Measurements from ENCODE around the gene SOCS7.

SOCS7 gene

DNA sequence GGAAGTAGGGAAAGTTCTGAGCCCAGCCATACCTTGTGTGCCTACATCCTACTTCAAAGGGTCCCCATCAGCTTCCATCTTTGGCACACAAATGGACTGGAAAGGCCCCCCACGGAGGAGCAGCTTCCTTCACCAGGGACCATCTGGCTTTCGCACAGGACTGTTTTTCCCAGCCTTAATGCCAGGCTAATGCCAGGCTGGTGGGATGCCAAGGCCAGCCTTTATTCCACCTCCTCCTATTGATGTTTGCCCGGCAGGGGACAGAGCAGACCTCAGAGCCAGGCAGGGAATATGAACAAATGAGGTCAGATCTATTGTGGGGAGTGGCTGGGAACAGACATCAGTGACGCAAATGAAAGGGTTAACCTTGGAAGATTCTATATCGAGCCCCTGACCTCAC is 13.6 kb upstream of the SOCS7 start:
- no peak for DNase-seq

GRCh38 chr17:38338535-38338934 is 13.1 kb upstream of the SOCS7 start:
- no peak for DNase-seq

GRCh38 chr17:38339891-38340290 is 11.8 kb upstream of the SOCS7 start:
- no peak for DNase-seq

DNA sequence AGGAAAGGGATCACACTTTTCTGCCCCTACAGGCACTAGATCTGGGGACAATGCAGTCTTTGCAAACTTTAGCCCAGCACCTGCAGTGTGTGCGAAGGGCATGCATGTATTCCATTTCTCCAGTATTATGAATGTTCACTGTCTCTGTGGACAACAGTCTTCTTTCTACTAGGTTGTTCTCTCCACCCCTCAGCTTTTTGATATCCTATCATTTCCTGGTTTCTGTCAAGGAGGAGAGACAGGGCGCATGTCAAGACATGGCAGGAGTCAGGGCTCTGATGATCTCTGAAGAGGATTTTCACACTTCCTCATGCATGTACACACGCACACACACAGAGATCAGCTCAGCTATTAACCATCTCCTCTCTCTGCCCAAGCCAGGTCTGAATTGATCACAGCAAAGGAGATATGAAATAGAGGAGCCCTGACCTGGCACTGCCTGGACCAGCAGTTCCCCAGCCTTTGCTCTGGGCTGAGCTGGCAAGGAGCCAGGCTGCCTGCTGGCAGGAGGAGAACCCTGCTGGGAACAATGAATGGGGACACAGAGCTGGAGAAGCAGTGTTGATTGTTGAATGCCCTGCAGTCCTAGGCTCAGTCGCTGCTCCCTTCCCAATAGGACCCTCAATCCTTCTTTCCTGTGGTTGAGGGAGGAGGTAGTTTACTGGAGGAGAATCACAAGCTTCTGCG is 10.5 kb upstream of the SOCS7 start:
- no peak for DNase-seq

GRCh38 chr17:38342886-38343607 is 8.6 kb upstream of the SOCS7 start:
- no peak for DNase-seq

GRCh38 chr17:38343608-38344419 is 7.8 kb upstream of the SOCS7 start, which contains the start of gene GPR179:
GPR179 (minus strand) TSS chr17:38343956; CDS start chr17:38343789, 167 bp downstream.
- no peak for DNase-seq

DNA sequence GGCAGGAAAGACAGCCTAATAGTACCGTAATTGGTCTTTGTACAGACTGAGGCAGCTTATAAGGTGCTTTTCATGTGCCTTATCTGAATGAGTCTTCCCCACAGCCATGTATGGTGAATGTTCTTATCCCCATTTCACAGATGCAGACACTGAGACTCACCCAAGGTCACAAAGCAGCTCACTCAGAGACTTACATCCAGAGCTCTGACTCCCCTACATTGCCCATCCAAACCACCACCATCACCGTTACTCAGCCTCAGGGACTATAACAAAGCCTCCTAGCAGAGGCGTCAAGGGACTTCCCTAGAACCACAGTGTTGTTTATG is 7.3 kb upstream of the SOCS7 start:
- no peak for DNase-seq

- DNase-seq = no peak
Measured at GRCh38 chr17:38345743-38346142, 5.9 kb upstream of the SOCS7 start.

- DNase-seq = peak; percentile 84
Measured at GRCh38 chr17:38349097-38349730, 2.4 kb upstream of the SOCS7 start.

DNA sequence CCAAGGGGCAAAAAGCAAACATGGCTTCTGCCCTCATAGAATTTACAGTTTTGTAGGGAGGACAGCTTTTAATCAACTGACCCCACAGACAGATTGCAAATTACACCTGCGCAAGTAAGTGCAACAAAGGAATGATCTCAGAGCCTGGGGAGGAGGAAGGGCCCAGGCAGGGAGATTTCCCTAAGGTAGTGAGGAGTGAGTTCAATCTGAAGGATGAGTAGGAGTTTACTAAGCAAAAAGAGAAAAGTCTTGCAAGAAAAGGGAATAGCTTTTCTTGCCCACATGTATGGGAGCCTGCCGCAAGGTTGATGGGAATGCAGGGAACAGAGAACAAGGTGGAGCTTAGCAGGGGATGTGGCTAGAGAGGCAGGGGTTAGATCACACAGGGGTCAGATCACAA is 1.6 kb upstream of the SOCS7 start:
- no peak for DNase-seq

DNA sequence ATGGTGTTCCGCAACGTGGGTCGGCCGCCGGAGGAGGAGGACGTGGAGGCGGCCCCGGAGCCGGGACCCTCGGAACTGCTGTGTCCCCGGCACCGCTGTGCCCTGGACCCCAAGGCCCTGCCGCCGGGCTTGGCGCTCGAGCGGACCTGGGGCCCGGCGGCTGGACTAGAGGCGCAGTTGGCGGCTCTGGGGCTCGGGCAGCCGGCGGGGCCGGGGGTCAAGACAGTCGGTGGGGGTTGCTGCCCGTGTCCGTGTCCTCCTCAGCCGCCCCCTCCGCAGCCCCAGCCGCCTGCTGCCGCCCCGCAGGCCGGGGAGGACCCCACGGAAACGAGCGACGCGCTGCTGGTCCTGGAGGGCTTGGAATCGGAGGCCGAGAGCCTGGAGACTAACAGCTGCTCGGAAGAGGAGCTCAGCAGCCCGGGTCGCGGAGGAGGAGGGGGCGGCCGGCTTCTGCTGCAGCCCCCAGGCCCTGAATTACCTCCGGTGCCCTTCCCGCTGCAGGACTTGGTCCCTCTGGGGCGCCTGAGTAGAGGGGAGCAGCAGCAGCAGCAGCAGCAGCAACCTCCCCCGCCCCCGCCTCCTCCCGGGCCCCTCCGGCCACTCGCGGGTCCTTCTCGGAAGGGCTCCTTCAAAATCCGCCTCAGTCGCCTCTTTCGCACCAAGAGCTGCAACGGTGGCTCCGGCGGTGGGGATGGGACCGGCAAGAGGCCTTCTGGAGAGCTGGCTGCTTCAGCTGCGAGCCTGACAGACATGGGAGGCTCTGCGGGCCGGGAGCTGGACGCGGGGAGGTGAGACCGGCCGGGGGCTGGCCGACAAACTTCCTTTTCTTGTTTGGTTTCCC is 821 bp downstream of the SOCS7 start:
- DNase-seq = no peak

DNA sequence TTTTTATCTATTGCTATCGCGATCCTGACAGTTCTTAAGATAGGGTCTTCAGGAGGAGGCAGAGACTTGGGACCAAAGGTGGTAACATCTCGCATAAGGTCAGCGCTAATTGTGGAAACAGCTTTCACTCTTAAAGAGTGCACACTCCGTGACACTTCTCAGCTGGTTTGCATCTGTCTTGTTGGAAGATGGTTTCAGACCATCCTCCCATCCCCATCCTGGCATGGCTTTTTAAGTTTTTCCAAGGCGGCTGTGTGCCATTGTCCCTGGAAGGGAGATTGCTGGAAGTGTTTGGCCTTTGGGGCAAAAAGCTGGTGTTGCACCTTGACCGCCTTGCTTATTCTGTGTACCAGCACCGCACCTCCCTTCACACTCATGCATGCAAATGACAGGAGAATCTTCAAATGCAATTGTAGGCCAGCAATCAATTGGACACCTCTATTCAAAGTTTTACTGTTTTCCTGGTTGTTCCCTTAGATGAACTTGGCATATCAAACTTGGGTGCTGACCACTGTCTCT is 1.5 kb downstream of the SOCS7 start:
- no peak for DNase-seq

GRCh38 chr17:38353668-38354067 is 2.0 kb downstream of the SOCS7 start:
- no peak for DNase-seq

DNA sequence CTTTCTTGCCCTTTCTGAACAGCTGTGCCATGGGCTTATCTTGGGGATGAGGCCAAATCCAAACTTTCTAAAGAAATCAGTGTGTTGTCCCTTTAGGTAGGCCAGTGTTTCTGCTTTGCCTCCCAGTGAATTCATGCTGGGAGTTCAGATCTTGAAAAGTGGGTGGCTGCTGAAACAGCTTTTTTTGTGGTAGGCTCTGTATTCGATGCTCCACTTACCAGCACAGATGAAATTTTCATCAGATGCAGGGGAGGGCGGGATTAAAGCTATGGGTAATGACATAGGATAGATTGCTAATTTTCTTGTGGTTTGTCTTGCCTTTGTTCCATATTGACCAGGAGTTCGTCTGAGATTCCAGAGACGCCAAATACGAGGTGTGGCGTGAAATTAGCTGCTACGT is 2.8 kb downstream of the SOCS7 start:
- no peak for DNase-seq

DNA sequence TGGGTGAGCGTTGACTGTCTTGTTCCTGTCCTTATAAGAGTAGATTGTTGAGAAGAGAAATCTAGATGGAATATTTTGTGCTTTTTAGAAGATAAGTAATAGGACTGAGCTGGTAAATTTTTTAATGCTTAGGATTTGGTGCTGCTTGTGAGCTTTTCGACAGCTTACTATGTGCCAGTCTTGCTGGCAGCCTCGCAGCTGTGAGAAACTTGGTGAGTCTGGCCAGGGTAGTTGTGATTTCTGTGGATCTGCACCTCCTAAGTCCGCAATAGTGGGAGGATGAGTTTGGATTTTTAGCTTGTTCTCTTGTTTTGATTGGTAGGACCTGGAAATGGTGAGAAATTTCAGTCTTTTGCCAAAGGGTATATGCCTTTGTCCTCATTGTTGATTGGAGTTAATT is 3.6 kb downstream of the SOCS7 start:
- no peak for DNase-seq

DNA sequence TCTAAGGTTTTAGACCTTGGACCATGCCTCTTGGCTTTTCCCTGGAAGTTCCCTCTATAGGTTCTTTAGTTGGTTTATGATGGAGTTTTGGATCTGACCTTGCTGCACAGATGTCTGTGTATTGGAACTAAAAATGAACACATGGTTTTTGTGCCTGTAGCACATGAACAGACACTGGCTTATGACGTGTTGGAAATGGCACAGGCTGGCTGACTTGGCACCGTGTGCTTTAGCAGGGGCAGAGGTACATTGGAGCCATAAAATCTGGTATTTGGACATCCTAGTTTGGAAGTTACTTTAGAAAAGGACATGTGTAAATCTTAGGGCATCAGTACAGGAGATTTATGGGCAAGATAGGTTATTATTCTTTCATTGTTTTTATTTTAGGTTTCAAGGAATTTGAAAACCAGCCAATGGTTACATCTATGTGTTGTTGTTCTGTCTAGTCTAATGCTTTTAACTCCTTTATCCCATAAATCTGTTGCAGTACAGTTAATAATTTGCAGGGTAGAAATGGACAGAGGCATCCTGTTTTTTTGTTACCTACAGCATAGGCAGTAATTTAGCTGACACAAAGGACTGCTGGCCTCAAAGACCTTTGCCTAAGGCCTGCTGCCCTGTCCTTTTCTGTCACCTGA is 6.0 kb downstream of the SOCS7 start:
- no peak for DNase-seq

GRCh38 chr17:38358586-38359513 is 7.2 kb downstream of the SOCS7 start:
- DNase-seq = no peak

GRCh38 chr17:38361694-38362465 is 10.2 kb downstream of the SOCS7 start:
- no peak for DNase-seq

GRCh38 chr17:38363016-38363415 is 11.4 kb downstream of the SOCS7 start:
- DNase-seq = no peak

- DNase-seq = no peak
Measured at GRCh38 chr17:38364741-38365140, 13.1 kb downstream of the SOCS7 start.
